GM18873 (cell line): ENCODE data around the gene CYP3A4.
"Not testable (repeated sequence)": the region's sequence is repeated elsewhere in the genome, so short reads cannot be mapped to it uniquely, and the experiment has no call there.

Source experiments
- ATAC-seq: cut with Tn5 transposase; IDR thresholded peaks from one replicate; pipeline ENCODE4 v1.9.1; 2021; ENCODE audit warnings: mild to moderate bottlenecking, moderate library complexity, moderate number of reproducible peaks; ENCODE audit not compliant: unreplicated experiment, low FRiP score

CYP3A4 gene

DNA sequence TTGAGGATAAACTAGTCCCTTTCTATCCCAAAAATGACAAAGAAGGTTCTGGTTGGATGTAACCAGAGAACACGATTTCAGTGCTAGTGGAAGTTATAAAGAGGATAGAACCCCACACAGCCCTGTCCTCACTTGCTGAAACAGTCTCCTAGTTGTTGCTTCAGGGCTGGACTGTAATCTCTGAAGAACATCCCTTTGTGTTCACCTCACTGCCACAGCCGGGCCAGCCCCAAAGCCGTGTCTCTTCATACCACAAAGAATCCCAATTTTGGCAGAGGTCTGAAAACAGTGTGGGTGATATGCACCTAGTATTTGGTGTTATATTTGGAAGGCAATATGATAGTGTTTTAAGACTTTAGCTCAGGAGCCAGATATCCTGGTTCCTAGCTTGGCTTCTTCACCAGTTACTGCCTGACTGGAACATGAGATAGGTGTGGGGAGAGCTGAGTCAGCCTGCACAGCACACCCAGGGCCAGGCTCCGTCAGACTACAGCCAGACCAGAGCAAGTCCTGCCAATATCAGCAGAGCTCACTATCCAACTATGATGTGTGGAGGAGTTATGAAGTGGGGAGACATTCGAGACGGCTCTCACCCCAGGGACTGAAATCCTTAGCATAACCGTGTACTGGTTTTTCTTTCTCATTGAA lies 21.2 kb downstream of the CYP3A4 start:
- ATAC-seq = no peak

DNA sequence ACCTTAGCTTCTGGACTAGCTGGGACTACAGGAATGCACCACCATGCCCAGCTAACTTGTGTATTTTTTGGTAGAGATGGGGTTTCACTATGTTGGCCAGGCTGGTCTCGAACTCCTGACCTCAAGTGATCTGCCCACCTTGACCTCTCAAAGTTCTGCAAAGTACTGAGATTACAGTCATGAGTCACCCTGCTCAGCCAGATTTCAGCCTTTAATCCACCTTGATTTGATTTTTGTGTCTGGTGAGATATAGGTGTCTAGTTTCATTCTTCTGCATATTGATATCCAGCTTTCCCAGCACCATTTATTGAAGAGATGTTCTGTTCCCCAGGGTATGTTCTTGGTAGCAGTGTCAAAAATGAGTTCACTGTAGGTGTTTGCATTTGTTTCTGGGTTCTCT lies 28.9 kb downstream of the CYP3A4 start:
- no peak for ATAC-seq

DNA sequence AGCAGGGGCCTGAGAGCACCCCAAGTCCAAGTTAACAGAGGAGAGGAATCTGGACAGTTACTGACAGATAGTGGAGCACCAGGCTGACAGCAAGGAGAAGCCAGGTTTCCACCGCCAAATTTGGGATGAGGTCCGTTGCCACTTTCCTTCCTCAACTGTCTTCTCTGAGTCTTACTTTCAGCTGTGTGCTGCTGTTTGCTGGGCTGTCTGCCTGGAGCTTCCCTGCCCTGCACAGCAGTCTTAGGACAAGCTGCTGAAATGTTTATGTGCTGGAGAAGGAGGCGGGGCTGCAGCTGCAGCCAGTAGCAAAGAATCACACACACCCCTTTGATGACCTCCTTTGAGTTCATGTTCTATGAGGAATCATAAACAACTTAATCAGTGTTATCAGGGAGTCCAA lies 31.6 kb downstream of the CYP3A4 start:
- ATAC-seq = no peak

DNA sequence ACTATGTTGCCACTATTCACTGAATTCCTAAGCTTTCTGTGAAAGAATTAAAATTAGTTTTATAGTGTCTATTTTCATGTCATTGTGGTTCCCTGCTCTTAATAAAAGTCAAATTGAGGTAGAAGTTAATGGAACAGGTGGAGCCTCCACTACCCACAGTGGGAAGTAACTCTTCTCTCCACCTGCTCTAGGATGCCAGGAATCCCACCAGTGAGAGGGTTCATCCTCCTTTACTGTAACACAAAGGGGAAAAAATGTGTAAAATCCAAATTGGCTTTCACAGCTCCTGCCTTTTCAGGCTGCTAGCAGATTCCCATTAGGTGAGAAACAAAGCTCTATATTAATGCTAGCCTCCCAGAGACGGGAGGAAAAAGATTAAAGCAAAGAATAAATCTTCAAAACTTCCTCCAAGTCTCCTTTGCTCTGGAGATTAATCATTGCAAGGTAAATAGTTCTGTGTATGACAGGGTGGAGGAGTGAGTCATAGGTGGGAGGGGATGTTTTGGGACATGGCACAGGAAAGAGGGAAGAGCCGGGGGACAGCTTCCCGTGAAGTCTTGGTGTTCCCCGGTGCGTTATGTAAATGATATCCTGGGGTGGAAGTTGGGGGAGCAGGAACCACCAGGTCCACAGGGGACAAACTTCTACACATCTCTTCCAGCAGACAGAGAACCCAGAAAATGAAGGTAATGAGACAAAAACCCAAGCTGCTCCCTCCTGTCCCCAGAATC lies 32.5 kb downstream of the CYP3A4 start:
- not testable (repeated sequence) for ATAC-seq

DNA sequence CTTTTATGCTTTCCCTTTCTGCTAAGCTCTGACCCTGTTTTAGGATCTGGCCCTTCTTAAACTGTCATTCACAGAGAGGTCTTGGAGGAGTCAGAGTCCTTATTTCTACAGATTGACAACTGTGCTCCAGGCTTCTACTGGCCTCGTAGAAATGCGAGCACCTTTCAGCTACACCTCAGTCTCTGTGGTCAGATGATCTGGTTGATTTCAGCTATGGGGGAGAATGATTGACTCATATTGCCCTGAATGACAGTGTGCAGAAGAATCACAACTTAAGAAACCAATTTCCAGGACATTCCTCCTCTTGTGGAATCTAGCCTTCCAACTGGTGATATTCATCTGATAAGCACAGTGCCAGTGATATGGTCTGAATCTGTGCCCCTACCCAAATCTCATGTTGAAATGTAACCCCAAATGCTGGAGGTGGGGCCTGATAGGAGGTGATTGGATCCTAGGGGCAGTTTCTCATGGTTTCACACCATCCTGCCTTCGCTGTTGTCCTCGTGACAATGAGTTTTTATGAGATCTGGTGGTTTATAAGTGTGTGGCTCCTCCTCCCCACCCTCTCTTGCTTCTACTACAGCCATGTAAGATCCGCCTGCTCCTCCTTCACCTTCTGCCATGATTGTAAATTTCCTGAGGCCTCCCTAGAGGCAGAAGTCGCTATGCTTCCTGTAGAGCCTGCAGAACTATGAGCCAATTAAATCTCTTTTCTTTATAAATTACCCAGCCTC lies 35.0 kb downstream of the CYP3A4 start:
- no peak for ATAC-seq

DNA sequence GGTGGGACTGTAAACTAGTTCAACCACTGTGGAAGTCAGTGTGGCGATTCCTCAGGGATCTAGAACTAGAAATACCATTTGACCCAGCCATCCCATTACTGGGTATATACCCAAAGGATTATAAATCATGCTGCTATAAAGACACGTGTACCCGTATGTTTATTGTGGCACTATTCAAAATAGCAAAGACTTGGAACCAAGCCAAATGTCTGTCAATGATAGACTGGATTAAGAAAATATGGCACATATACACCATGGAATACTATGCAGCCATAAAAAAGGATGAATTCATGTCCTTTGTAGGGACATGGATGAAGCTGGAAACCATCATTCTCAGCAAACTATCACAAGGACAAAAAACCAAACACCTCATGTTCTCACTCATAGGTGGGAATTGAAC lies 37.1 kb downstream of the CYP3A4 start:
- ATAC-seq = not testable (repeated sequence)

DNA sequence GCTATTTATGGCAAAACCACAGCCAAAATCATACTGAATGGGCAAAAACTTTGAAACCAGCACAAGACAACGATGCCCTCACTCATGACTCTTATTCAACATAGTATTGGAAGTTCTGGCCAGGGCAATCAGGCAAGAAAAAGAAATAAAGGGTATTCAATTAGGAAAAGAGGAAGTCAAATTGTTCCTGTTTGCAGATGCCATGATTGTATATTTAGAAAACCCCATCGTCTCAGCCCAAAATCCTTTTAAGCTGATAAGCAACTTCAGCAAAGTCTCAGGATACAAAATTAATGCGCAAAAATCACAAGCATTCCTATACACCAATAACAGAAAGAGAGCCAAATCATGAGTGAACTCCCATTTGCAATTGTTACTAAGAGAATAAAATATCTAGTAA lies 38.6 kb downstream of the CYP3A4 start:
- ATAC-seq = not testable (repeated sequence)

DNA sequence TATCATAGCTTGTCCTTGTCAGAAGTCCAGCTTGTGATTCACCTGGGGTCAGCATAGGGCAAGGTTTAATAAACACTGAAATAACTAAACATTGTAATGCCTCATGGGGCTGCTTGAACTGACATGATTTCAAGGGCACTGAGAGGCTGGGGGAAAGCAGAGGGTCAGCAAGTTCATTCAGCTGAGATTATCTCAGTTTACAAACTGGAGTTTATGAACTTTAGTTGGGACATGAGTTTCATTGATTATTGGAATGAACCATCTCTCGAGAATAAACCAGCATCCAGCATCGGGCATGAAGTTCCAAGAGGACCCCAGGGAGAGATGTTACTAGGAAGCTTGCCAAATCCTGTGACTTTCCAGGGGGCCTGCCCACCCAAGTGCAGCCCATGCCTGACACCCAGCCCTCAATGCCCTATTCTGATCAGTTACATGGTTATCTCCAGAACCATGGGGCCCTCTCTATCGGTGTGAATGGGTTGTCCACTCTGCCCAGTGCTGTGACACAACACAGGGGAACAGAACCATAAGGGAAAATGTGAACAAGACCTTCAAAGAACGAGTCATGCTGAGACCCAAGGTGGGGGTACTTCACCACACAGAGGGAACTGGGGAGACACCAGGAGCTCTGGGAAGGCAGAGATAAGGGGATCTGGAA lies 41.1 kb downstream of the CYP3A4 start:
- no peak for ATAC-seq

DNA sequence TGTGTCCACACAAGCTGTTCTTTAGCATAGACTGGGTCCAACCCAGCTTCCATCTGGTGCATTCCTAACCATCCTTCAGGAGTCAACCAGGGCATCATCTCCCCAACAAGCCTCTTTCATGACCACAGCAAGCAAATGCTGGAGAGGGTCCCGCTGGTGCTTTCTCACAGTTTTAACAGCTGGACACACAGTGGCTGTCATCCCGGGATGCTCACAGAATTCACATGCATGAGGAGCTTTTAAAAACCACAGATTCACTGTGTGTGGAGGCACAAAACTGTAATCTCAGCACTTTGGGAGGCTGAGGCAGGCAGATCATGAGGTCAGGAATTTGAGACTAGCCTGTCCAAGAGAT lies 42.6 kb downstream of the CYP3A4 start:
- no peak for ATAC-seq

DNA sequence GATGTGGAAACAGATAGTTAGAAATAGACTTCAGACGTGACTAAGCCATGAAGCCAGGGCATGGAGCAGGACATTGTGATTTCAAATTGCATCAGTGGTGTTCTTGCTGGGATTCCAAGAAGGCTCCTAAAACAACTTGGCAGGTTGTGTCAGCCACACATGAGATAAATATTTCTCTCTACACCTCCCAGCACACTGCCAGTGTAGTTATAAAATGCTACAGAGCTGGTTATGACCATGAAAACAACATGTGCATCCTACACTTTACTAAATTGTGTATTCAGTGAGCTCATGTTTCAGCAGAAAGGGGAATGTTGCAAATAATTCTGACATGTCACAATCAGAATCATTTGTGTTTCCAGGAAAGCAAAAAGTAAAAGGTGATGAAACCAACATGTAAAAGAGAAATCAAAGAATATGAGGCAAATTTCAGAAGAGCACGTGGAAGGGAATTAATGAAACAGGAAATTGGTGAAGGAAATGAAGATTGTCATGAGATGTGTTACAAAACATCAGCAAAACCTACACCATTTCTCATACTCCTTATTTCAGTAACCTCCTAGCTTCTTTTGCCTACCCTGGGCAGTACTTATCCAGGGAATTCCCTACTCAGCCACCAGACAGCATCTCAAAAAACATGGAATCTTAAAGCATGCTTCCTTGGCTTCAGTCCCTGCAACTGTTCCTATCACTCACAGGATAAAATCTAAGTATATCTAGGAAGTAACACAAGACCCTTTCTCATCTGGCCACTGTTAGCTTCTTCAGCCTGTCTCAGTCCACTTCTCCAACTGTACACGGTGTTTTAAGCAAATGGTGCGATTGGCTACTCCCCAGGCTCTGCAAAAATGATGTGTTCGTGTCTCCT lies 43.2 kb downstream of the CYP3A4 start:
- ATAC-seq = no peak

DNA sequence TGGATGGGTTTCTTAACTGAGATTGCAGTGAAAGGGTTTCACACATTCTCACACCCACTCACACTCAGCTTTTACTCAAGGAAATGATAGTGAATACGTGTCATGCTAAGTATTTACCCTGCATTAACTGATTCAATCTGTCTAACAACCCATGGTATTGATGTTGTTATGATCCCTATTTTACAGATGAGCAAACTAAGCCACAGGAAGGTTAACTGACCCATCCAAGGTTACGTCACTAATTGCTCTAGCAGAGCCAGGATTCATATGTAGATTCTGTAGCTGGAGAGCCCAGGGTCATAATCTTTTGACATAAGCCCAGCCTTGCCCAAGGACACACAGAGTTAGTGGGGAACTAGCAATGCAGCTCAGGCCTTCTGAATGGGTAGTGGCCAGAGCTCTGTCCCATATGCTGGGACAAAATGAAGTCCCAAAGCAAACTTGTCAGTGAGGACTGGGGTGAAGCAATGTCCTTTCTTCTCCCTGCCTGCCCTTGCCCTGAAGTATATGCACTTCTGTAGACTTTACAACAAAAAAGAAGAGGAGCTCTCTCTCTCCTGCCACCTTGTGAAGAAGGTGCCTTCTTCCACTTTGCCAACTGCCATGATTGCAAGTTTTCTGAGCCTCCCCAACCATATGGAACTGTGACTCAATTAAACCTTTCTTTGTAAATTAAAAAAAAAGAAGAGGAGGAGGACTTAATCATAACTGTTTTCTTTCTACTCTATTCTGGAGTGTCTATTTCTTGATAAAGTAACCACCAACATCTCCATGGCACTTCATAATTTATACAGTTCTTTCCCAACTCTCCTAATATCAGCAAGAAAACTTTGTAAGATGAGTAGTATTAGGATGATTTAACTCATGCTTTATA lies 44.0 kb downstream of the CYP3A4 start:
- ATAC-seq = no peak

DNA sequence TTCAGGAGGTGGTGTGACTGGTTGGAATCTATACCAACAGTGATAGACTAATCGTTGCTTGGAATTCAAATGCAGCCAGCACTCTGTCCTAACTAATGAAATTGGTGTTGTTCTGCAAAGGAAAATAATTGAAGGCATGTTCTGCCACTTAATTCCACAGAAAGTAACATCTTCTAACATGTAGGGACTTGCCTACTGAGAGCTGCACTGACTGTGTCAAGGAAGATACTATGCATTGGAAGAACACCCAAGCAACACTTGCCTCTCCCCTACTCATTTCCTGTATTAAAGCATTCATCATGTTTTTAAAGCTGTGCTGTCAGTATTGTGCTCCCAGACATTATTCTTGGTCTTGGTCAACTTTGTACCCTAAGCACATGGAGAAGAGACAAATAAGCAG lies 46.3 kb downstream of the CYP3A4 start:
- no peak for ATAC-seq

DNA sequence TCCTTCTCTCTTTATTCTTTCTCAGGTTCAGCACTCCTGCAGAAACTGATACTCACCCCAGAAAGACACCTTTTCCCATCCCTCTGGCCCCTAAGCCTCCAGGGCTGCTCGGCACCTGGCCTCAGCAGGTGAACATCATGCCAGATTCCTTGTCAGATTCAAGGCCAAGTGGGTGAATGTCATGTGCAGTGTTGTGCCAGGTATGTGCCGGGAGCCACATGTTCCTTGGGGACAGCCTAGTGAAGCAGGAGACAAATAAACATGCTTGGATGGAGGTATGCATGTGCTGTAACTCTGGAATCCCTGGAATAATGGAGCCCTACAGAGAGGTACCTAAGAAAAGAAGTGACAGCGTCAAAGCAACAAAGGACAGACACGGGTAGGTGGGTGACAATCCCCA lies 47.3 kb downstream of the CYP3A4 start:
- ATAC-seq = not testable (repeated sequence)

DNA sequence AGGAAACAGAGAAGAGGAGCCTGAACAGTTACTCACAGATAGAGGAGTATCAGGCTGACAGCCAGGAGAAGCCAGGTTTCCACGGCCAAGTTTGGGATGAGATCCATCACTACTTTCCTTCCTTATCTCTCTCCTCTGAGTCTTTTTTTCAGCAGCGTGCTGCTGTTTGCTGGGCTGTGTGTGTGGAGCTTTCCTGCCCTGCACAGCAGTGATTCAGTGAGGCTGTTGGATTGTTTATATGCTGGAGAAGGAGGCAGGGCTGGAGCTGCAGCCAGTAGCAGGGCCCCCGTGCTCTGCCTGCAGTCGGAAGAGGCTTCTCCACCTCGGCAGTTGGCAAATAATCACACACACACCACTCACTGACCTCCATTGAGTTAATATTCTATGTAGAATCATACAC lies 49.0 kb downstream of the CYP3A4 start, which contains the start of gene CYP3A7:
Gene CYP3A7 (minus strand): TSS at position 210 of the 400 bp plus-strand sequence. CDS start 103 bp downstream, at position 107.
- no peak for ATAC-seq

DNA sequence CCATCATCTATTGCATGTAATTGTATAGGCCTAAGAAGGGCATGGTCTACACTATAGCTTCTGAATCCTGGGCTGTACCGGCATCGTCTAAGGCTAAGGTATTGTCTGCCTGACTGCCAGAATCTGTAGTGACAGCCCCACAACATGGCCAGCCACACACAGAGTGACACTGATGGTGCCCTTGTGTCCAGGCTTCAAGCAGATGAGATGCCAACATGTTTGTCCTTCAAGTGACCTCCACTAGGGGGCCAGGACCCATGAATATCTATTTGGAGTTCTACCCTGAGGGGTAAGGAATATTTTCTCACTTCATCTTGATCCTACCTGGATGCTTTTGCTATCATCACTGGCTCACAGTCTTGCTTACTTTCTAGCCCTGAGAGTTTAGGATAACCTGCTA lies 50.5 kb downstream of the CYP3A4 start:
- no peak for ATAC-seq

DNA sequence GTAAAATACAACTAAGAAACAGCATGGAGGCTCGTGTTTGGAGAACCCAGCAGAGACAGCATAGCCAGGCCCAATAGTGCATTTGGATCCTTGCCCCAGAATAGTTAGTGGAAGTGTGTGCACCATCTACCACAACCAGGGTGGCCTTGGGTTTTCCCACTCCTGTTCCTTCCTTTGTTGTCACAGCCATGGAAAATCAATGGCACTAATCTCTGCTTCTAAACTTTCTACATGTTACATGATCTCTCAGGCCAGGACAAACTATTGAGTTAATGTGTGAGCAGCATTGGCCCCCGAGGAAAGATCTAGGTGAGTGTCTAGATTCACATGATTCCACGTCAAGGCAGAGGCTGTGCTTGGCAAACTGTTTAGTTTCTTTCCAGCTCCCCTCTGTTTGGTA lies 51.0 kb downstream of the CYP3A4 start:
- ATAC-seq = no peak

DNA sequence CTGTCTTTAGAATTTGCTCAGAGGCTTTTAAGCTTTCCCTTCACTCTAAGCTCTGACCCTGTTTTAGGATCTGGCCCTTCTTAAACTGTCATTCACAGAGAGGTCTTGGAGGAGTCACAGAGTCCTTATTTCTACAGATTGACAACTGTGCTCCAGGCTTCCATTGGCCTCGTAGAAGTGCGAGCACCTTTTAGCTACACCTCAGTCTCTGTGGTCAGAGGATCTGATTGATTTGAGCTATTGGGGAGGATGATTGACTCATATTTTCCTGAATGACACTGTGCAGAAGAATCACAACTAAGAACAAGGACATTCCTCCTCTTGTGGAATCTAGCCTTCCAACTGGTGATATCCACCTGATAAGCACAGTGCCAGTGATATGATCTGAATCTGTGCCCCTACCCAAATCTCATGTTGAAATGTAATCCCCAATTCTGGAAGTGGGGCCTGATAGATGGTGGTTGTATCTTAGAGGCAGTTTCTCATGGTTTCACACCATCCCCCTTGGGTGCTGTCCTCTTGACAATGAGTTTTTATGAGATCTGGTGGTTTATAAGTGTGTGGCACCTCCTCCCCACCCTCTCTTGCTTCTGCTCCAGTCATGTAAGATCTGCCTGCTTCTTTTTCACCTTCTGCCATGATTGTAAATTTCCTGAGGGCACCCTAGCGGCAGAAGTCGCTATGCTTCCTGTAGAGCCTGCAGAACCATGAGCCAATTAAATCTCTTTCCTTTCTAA lies 52.2 kb downstream of the CYP3A4 start:
- no peak for ATAC-seq

DNA sequence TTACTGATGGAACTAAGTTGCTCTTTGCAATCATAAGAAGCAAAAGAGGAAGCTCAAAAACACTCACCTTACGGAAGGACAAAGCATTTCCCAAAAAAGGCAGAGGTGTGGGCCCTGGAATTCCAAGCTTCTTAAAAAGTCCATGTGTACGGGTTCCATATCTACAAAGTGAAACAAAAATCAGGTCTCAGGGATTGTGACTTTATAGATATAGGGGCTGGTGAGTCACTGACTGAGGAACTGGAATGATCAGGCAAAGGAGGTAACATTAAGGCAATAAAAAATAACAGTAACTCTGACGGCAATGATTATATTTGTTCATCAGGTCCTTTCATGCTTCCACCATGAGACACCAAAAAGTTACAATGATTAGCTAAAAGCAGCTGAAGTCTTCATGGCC lies 53.0 kb downstream of the CYP3A4 start:
- ATAC-seq = no peak
